ENCODE results near the gene PIGK.
"Not testable (repeated sequence)": the region's sequence is repeated elsewhere in the genome, so short reads cannot be mapped to it uniquely, and the experiment has no call there.

Gene PIGK

DNA sequence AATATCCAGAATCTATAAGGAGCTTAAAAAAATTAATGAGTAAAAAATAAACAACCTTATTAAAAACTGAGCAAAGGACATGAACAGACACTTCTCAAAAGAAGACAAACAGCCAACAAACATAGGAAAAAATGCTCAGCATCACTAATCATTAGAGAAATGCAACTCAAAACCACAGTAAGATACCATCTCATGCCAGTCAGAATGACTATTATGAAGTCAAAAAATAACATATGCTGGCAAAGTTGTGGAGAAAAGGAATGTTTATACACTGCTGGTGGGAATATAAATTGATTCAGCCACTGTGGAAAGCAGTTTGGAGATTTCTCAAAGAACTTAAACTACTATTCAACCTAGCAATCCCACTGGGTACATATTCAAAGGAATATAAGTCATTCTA, 25.3 kb downstream of the PIGK start:
- no peak for DNase-seq (ENCODE audit: low read depth)

- no peak for DNase-seq (ENCODE audit: low read depth)
Observed at GRCh38 chr1:77188770-77189169, 30.5 kb downstream of the PIGK start.

DNA sequence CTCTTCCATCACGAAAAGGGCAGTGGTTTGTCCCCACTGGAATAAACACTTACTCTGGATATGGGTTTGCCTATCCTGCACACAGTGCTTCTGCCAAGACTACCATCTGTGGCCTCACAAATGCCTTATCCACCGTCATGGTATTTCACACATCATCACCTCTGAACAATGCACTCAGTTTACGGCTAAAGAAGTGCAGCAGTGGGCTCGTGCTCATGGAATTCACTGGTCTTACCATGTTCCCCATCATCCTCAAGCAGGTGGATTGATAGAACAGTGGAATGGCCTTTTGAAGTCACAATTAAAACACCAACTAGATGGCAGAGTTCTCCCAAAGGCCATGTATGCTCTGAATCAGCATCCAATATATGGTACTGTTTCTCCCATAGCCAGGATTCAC, 32.3 kb downstream of the PIGK start:
- not testable (repeated sequence) for DNase-seq (ENCODE audit: low read depth)

DNA sequence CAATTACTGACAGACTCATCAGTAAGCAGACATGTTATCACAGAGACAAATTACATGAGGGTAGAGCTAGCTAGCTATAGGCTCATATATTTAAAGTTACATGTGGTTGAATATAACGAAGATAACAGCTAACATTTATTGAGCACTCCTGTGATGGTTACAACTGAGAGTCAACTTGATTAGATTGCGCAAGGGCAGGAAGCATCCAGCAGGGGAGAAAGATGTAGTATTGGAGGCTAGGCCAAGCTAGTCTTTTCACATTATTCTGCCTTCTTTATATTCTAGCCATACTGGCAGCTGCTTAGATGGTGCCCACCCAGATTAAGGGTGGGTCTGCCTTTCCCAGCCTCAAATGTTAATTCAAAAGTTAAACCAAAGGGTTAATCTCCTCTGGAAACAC, 37.1 kb downstream of the PIGK start:
- no peak for DNase-seq (ENCODE audit: low read depth)

DNA sequence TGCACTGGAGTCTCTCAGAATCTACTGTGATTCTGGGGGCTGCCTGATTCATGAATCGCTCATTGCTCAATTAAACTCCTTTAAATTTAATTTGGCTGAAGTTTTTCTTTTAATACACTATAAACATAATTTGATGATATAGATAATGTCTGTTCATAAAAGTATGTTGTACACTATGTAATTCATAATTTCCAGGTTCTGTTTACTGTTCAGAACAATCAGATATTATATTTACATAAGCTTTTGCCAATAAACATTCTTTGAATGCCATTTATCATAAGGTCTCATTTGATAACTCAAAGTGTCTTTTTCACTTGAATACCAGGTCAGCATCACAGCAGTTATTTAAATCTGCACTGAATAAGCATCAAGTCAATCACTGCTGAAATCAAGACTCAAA, 39.6 kb downstream of the PIGK start:
- no peak for DNase-seq (ENCODE audit: low read depth)

- no peak for DNase-seq (ENCODE audit: low read depth)
Observed at GRCh38 chr1:77175230-77175844, 43.9 kb downstream of the PIGK start.

DNA sequence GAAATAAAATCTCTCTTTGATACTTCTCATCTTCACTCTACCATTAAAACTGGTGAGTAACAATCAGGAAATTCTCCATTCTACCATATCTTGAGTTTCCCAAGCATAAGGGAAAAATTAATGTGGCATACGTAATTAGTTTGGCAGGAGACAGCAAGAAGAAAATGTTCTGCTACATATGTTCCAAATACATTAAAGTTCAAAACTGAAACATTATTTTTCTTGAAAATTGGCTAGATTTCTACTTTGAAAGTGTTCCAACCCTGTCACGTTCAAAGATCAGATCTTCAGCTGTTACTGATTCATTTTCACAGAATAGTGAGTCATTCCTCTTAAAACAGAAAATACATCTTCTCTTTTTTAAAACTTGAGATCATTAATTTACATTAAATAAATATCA, 48.5 kb downstream of the PIGK start:
- no peak for DNase-seq (ENCODE audit: low read depth)

DNA sequence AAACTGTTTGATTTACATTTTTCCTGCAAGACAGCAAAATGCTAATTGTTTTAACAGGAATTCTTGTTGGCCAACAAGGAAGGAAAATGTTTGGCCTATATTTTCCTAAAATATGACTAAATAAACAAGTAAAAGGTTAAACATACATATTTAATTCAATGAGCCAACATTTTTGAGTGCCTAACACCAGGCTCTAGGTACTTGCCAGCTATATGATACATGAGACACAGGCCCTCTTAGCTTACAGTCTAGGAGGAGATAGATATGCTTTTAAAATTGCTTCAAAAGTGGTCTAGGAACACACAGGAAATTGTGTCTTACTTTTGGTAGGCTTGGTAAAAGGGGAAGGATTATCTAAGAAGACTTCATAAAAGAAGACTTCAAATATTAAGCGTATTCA, 50.9 kb downstream of the PIGK start:
- no peak for DNase-seq (ENCODE audit: low read depth)

DNA sequence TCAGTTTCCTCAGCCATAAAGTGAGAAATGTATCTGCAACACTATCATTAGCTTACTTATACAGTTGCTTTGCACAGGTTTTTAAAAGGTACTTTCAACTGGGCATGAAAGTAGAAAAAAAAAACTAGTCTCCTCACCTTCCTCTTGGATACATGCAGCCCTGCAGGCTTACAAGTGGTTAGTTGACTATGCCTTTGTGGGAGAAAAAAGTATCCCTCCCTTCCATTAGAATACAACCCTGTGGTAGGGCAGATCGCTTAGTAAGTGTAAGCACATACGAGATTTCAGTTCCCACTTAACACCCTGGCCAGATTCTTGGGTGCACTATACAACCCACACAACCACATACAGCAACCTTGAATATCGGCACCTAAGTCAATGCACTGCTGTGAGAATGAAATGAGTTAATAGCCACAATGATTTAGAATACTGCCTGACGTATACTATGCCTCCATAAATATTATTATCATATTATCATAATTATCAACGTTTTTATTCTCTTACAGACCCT, 54.7 kb downstream of the PIGK start:
- no peak for DNase-seq (ENCODE audit: low read depth)

DNA sequence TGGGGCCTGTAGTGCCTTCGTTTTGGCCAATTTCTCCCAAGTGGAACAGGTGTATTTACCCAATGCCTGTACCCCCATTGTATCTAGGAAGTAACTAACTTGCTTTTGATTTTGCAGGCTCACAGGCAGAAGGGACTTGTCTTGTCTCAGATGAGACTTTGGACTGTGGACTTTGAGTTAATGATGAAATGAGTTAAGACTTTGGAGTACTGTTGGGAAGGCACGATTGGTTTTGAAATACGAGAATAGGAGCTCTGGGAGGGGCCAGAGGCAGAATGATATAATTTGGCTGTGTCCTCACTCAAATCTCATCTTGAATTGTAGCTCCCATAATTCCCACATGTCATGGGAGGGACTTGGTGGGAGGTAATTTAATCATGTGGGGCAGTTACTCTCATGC, 59.5 kb downstream of the PIGK start:
- DNase-seq (ENCODE audit: low read depth): not testable (repeated sequence)

DNA sequence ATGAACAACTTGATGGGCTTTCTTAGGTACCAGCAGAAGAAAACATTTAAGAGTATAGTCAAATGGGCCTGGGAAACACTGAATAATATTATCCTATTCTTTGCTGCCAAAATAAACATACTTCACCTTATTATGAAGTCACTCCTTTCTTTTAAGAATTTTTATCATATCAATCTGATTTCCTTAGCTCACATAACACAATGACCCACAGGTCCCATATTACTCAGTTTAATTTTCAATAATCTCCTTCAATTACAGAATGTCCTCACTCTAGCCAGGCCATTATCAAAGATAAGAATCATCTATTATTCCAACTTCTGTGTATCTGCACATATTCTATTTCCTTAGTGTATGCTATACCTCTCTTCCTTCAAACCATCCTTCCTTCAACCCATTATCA, 63.0 kb downstream of the PIGK start:
- DNase-seq (ENCODE audit: low read depth): no peak

GRCh38 chr1:77146270-77146669, 73.0 kb downstream of the PIGK start:
- DNase-seq (ENCODE audit: low read depth): no peak

GRCh38 chr1:77143529-77144121, 75.6 kb downstream of the PIGK start:
- no peak for DNase-seq (ENCODE audit: low read depth)

- no peak for DNase-seq (ENCODE audit: low read depth)
Observed at GRCh38 chr1:77139389-77139788, 79.8 kb downstream of the PIGK start.

DNA sequence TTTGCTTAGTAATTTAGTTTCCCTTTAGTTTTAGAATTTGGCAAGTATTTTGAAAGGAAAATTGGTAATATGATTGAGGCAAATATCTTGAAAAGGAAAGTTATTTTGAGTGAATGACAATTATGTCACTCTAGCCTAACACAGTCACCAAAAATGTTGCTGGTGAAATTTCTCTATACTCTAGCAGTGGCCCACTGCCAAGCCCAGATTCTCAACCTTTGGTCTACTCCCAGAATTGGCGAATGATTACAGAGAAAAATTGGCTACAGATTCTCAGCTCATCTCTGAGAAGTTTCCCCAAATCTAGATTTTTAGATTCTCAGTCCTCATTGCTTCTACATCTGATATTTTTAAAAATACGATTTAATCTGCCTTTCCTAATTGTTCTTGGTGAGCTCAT, 84.9 kb downstream of the PIGK start:
- DNase-seq (ENCODE audit: low read depth): no peak

- DNase-seq (ENCODE audit: low read depth): no peak
Observed at GRCh38 chr1:77133731-77134358, 85.4 kb downstream of the PIGK start.

GRCh38 chr1:77126307-77126706, 92.9 kb downstream of the PIGK start:
- no peak for DNase-seq (ENCODE audit: low read depth)

DNA sequence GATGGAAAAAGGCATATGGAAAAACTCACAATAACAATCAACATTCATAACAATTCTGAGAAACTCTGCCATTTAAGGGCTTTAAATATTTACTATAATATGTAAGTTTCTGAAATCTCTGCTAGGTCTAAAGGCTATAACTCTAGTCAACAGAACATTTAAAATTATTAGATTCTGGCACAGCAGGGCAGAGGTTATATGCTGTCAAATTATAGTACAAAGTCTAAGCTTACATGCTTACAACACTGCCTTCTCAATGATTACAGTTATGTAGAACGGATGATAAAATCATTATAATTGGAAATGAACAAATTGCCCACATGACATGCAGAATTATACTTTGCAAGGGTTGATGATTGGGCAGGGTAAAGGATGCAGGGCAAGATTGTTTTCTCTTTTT, 97.7 kb downstream of the PIGK start:
- DNase-seq (ENCODE audit: low read depth): no peak

- DNase-seq (ENCODE audit: low read depth): no peak
Observed at GRCh38 chr1:77120950-77121349, 98.3 kb downstream of the PIGK start.

DNA sequence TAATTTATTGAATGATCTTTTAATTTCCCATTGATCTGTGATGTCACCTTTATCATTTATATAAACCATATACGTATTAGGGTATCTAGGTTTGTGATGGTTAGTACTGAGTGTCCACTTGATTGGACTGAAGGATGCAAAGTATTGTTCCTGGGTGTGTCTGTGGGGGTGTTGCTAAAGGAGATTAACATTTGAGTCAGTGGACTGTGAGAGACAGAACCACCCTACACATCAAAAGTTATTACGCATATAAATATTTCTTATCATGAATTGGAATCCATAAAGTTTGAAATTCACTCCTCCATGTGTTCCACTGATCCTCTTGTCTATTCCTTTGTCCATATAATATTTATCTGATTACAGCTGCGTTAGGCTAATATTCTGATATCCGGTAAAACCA, 100.5 kb downstream of the PIGK start:
- no peak for DNase-seq (ENCODE audit: low read depth)

DNA sequence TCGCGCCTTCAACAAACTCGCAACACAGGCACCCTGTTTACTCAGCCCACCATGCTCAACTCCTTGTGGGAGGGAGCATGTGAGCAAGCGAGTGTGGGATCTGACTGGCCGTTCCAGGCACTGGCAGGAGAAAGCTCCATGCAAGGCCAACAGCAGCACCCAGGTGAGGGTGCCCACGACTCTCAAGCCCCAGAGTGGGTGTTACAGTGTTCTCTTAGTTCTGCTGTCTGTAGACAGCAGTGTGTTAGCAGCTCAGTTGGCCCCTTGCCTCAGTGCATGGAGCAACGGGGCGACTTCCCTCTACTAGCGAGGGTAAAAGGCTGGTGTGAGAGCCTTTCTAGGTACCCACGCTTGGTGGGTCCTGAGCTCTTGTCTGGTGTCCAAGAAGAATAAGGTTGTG, 114.6 kb downstream of the PIGK start:
- no peak for DNase-seq (ENCODE audit: low read depth)

- no peak for DNase-seq (ENCODE audit: low read depth)
Observed at GRCh38 chr1:77103486-77103885, 115.7 kb downstream of the PIGK start.

DNA sequence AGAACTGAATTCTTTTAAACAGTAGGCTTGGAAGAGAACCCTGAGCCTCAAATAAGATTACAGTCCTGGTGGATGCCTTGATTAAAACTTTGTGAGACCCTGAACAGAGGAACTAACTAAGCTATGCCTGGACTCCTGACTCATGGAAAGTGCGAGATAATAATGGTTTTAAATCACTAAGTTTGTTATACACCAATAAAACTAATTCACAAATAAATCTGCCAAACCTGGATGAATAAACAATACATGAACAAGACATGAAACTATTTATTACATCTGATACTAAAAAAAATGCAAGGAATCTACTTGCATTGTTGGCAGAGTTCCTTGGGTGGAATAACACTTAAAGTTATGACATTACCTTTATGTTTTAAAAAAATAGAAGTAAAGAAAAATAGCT, 118.4 kb downstream of the PIGK start:
- no peak for DNase-seq (ENCODE audit: low read depth)

Data from activated T-cell treated with anti-CD3 and anti-CD28 coated beads for 1 hour (primary cell).